ENCODE measurements around the gene GRIK4. TPM values are rescaled to one million over a fixed set of nuclear protein-coding genes. Genes with fewer than 3 reads are reported as not detected.

Gene GRIK4
- polyA plus RNA-seq, 1 donor from 2014 or later = 3.4 TPM

DNA sequence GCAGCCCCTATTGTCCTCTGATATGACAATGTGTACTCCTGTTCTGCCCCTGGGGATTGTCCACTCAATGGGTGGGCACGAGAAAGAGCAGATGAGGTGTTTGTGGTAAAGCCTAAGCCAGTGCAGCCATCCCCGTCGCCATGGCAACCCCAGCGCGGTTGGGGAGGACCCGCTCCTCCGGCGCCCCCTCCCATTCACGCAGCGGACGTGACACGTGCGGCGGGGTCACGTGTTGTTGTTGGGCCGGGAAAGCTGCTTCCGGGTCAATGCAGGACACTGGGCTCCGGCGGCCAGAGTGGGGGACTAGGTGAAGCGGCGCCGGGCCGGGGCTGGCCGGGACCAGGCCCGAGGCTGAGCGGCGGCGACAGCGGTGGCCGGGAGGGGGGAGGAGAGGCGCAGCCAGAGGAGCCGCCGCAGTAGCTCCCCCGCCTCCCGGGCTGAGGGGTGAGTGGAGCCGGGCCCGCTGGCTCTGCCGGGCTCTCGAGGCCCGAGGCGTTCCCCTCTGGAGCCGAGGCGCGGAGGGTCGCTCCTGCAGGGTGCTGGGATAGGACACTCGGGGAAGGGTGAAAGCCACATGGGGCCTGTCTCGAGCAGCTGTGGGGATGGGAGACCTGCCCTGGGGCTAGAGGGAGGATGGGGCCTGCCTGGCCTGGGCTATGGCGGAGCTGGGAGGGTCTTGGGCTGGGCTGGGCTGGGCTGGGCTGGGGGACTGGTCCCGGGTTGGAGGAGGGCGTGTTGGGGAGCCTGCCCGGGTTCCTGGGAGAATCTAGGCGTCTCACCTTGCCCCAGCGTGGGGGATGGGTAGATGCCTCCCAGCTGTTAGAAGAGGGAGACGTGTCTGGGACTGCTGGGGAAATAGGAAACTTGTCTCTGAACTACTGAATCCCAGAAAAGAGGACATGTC is 512.6 kb downstream of the GRIK4 start, which contains the start of gene TBCEL:
Gene TBCEL (plus strand): TSS at position 255 of the 904 bp plus-strand sequence. CDS start 21,589 bp downstream, outside the sequence.
- H2AFZ ChIP-seq (ENCODE audit: low read depth, low read length) = peak within 1 kb of the TSS; percentile 92
- peak; percentile 85 for TF ChIP-seq POLR2AphosphoS5 (IDR thresholded peaks at IDR 0.05)
- peak; percentile 91 for TF ChIP-seq MXI1 (conservative IDR thresholded peaks at IDR 0.05; ENCODE audit: poor library complexity, severe bottlenecking)
- no peak for TF ChIP-seq EZH2 (IDR thresholded peaks at IDR 0.05; ENCODE audit: borderline replicate concordance, insufficient read depth, low read length, poor library complexity, severe bottlenecking)
- peak; percentile 47 for TF ChIP-seq SMC3 (conservative IDR thresholded peaks at IDR 0.05; ENCODE audit: poor library complexity)
- peak; percentile 60 for TF ChIP-seq EP300 (conservative IDR thresholded peaks at IDR 0.05; ENCODE audit: poor library complexity, severe bottlenecking)
- no peak for TF ChIP-seq TAF1 (IDR thresholded peaks at IDR 0.05; ENCODE audit: low read depth)
- peak; percentile 34 for TF ChIP-seq RAD21 (conservative IDR thresholded peaks at IDR 0.05)

DNA sequence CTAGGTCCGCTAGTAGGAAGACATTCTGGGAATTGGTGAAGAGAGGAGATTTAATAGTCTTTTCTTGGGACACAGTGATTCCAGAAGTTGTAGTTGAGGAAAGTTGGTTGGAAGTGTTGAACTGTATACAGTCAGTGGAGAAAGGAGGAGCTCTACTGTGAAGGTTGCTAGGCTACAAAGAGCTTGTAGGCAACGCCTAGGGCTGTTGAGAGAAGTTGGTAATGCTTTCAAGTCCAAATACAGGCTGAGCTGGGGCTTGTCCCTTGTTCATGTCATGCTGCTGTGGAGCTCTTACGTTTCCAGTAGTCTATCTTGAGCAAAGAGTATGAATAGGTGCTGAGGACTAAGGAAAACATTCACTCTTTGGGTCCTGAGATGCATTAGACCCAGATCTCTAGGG is 513.4 kb downstream of the GRIK4 start:
- no peak overlapping the region for H3K27ac ChIP-seq (ENCODE audit: low read length)
- peak overlapping the region; percentile 91 for H3K9ac ChIP-seq (ENCODE audit: low read length)
- H2AFZ ChIP-seq (ENCODE audit: low read depth, low read length) = no peak overlapping the region
- peaks cover 49% of the 10 kb centered on the region for H3K79me2 ChIP-seq (replicated peaks; ENCODE audit: insufficient read depth, low read length)
- no peaks in the 10 kb centered on the region for H3K36me3 ChIP-seq (ENCODE audit: insufficient read depth, low read length)
- H3K9me2 ChIP-seq (ENCODE audit: insufficient read depth, low read length) = no peaks in the 10 kb centered on the region
- no peaks in the 10 kb centered on the region for H3K27me3 ChIP-seq (ENCODE audit: insufficient read depth, low read depth, low read length)
- no peaks in the 10 kb centered on the region for H4K20me1 ChIP-seq (ENCODE audit: insufficient read depth)
- peak overlapping the region; percentile 91 for H3K4me2 ChIP-seq (ENCODE audit: low read length)
- TF ChIP-seq EZH2 (IDR thresholded peaks at IDR 0.05; ENCODE audit: borderline replicate concordance, insufficient read depth, low read length, poor library complexity, severe bottlenecking) (no peak), MXI1 (conservative IDR thresholded peaks at IDR 0.05; ENCODE audit: poor library complexity, severe bottlenecking) (no peak), RAD21 (conservative IDR thresholded peaks at IDR 0.05) (no peak), TAF1 (IDR thresholded peaks at IDR 0.05; ENCODE audit: low read depth) (no peak), SMC3 (conservative IDR thresholded peaks at IDR 0.05; ENCODE audit: poor library complexity) (no peak), EP300 (conservative IDR thresholded peaks at IDR 0.05; ENCODE audit: poor library complexity, severe bottlenecking) (no peak), POLR2AphosphoS5 (IDR thresholded peaks at IDR 0.05) (no peak)
- TF ChIP-seq, protein P1, sequence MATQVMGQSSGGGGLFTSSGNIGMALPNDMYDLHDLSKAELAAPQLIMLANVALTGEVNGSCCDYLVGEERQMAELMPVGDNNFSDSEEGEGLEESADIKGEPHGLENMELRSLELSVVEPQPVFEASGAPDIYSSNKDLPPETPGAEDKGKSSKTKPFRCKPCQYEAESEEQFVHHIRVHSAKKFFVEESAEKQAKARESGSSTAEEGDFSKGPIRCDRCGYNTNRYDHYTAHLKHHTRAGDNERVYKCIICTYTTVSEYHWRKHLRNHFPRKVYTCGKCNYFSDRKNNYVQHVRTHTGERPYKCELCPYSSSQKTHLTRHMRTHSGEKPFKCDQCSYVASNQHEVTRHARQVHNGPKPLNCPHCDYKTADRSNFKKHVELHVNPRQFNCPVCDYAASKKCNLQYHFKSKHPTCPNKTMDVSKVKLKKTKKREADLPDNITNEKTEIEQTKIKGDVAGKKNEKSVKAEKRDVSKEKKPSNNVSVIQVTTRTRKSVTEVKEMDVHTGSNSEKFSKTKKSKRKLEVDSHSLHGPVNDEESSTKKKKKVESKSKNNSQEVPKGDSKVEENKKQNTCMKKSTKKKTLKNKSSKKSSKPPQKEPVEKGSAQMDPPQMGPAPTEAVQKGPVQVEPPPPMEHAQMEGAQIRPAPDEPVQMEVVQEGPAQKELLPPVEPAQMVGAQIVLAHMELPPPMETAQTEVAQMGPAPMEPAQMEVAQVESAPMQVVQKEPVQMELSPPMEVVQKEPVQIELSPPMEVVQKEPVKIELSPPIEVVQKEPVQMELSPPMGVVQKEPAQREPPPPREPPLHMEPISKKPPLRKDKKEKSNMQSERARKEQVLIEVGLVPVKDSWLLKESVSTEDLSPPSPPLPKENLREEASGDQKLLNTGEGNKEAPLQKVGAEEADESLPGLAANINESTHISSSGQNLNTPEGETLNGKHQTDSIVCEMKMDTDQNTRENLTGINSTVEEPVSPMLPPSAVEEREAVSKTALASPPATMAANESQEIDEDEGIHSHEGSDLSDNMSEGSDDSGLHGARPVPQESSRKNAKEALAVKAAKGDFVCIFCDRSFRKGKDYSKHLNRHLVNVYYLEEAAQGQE (IDR thresholded peaks at IDR 0.05; ENCODE audit: borderline replicate concordance) = no peak
- TF ChIP-seq, protein P2, sequence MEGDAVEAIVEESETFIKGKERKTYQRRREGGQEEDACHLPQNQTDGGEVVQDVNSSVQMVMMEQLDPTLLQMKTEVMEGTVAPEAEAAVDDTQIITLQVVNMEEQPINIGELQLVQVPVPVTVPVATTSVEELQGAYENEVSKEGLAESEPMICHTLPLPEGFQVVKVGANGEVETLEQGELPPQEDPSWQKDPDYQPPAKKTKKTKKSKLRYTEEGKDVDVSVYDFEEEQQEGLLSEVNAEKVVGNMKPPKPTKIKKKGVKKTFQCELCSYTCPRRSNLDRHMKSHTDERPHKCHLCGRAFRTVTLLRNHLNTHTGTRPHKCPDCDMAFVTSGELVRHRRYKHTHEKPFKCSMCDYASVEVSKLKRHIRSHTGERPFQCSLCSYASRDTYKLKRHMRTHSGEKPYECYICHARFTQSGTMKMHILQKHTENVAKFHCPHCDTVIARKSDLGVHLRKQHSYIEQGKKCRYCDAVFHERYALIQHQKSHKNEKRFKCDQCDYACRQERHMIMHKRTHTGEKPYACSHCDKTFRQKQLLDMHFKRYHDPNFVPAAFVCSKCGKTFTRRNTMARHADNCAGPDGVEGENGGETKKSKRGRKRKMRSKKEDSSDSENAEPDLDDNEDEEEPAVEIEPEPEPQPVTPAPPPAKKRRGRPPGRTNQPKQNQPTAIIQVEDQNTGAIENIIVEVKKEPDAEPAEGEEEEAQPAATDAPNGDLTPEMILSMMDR (IDR thresholded peaks at IDR 0.05; ENCODE audit: poor library complexity, severe bottlenecking) = no peak
- H3K4me3 ChIP-seq (ENCODE audit: low read length) = peak overlapping the region; percentile 93
- H3K9me3 ChIP-seq (ENCODE audit: low read length) = no peaks in the 10 kb centered on the region
- no peaks in the 10 kb centered on the region for H3F3A ChIP-seq (ENCODE audit: insufficient read depth, low read length, poor library complexity, severe bottlenecking)

More for the DNA sequence above, 512.6 kb downstream of the GRIK4 start, which contains the start of gene TBCEL:
- Histone ChIP-seq H3K36me3 (ENCODE audit: insufficient read depth, low read length) (no peaks in the 10 kb centered on the region), H3K9me2 (ENCODE audit: insufficient read depth, low read length) (no peaks in the 10 kb centered on the region), H3F3A (ENCODE audit: insufficient read depth, low read length, poor library complexity, severe bottlenecking) (no peaks in the 10 kb centered on the region), H3K9ac (ENCODE audit: low read length) (peak within 1 kb of the TSS; percentile 91), H4K20me1 (ENCODE audit: insufficient read depth) (no peaks in the 10 kb centered on the region), H3K27me3 (ENCODE audit: insufficient read depth, low read depth, low read length) (no peaks in the 10 kb centered on the region), H3K79me2 (replicated peaks; ENCODE audit: insufficient read depth, low read length) (peaks cover 49% of the 10 kb centered on the region), H3K9me3 (ENCODE audit: low read length) (no peaks in the 10 kb centered on the region), H3K4me2 (ENCODE audit: low read length) (peak within 1 kb of the TSS; percentile 91), H3K4me3 (ENCODE audit: low read length) (peak within 1 kb of the TSS; percentile 93), H3K27ac (ENCODE audit: low read length) (peak within 1 kb of the TSS; percentile 66)

All from neural cell (in vitro differentiated cells).